Activated T-cell treated with anti-CD3 and anti-CD28 coated beads for 48 hours (primary cell): ENCODE results near the gene UBL7.

Experiments used
- DNase-seq: peaks from one replicate; pipeline ENCODE4 v3.0.0-alpha.2; 2020; ENCODE audit warnings: low read depth

Gene UBL7

GRCh38 chr15:74422652-74423430, 38.1 kb downstream of the UBL7 start:
- no peak for DNase-seq

DNA sequence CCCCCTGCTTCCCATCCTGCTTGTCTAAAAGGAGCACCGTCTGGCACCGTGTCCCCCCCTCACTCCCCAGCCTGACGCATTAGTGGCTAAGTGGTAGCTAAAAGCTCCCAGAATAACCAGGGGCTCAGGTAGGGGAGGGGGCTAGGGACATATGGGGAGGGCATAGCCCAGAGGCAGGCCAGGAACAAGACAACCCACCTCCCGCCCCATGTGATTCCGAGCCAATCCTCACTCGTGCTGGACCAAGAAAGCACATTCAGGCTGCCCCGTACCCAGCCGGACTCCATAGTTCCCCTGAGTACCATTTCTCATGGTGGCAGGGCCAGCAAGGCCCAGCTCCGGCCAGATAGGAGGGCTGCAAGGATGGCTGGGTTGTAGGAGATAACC, 38.7 kb downstream of the UBL7 start:
- no peak for DNase-seq

GRCh38 chr15:74421302-74422245, 39.4 kb downstream of the UBL7 start:
- no peak for DNase-seq

DNA sequence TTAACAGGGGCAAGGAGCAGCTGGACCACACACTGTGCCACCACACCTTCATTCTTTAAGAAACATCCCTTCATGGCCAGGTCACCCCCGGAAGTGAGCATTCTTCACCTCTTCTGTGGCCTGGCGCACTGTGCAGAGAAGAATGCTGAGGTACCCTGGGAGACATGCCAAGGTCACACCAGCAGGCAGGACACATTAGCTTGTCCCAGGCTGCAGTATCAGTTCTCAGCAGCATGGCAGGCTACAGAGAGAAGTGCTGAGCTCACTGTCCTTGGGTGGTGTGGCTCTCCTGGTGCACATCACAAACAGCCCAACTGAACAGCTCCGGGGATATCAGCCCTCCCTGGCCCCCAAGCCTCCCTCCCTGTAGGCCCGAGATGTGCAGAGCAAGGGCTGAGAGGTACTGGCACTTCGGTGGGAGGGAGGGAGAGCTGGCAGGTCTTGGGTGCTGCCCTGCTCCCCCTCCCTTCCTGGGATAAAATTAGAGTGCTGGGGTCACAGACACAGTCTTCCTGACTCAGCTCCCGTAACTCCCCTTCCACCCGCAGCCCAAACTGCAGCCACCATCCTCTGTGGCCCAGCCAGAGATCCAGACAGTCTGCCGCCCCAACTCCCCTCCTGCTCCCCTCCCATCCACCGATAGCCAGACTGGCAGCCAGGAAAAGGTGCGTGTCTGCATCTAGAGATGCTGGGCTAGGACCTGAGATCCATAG, 40.6 kb downstream of the UBL7 start:
- DNase-seq, result no peak

DNA sequence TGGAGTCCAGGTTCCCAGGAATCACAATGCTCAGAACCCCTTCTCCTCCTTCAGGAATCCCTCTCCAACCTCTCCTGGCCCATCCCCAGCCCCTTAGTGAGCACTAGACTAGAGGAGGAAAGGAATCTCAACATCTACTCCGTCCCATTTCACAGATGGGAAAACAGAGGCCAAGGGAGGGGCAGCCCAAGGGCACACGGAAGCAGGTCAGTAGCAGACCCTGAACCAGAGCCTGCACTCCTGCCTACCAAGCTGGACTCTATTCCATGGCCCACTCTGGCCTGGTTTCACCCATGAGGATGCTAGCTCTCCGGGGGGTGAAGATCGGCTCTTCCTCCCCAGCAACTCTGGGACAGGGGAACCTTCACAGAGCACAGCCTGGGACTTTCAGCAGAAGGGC, 41.5 kb downstream of the UBL7 start:
- no peak for DNase-seq

- DNase-seq, result no peak
Measured at GRCh38 chr15:74418575-74419338, 42.2 kb downstream of the UBL7 start.

DNA sequence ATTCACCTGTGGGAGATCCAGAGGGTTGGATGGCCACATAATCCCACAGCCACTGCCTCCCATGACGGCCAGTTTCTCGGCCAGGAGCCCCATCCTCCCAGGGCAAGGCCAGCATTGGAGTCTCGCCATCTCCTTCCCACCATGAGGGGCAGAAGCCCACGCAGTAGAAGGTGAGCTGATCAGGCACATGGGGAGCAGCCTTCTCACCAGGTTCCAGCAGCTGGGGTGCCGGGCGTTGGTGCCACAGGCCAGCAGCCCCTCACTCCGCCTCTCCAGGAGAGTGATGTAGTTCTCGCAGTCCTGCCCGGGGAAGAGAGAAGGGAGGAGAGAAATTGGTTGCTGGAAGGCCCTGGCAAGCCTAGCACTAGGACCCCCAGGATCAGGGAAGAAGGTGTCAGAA, 43.3 kb downstream of the UBL7 start:
- no peak for DNase-seq

GRCh38 chr15:74417225-74417624, 43.7 kb downstream of the UBL7 start:
- DNase-seq, result no peak

DNA sequence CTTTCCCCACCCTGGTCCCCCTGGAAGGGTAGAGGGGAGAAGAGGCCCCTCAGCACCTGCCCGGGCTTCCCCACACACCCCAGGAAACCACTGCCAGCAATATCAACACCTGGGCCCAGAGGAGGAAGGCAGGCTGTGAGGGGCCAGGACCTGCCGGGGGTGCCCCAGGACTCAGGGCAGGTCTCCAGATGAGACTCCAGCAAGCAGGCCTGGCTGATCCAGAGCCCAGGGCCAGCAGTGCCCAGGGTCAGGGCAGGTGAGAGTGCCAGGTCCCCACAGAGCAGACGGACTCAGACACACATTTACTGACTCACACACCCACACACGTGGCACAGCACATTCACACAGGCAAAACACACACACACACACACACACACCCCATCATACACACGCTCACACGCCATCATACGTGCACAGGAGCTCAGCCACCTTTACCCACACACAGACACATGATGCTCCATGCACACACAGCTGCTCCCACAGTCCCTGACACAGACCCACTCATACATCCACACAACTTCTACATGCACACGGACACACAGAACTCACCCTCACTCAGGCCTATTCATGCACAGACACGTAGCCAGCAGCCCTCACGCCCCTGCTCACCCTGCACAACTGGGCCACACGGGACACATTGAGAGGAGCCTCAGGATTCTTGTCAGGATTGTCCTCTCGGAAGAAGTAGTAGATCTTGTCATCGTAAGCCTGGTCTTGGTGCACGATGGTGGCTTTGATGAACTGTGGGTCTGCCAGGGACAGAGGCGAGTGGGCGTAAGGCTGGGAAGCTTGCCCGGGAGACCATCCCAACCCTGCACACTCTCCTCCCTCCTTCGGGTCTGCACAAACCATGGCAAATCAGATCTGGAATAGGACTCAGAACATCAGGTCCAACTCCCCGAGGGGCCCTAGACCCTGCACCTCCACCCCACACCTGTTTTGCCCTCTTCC, 44.7 kb downstream of the UBL7 start:
- no peak for DNase-seq

DNA sequence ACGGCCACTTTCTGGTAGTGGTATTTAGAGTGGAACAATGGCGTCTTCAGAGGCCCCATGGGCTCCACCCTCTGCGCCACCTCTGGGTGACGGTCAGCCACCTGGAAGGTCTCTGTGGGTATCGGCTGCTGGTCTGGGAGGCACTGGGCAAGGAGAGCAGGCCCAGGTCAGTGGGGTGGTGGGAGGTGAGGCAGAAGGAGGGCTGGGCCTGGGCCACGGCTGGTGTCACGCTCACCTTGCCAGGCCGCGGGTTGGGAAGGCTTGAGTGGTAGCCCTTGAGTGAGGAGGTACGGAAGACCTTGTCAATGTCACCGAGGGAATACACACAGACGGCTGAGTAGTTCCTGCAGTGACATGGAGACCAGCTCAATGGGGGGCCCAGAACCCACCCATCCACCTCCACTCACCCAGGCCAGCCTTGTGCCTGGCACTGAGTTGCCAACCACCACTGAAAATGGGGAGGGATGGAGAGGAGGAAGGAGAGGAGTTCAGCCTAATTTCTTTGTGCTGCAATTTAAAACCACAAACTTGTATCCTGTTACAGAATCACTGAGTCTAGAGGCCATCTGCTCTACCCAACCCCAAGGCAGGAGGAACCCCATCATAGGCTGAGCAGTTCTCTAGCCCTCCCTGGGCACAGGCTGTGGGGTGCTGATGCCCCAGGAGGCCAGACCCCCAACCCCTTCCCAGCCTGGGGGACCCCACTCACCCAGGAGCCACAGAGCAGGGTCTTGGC, 46.2 kb downstream of the UBL7 start:
- no peak for DNase-seq

- no peak for DNase-seq
Measured at GRCh38 chr15:74414081-74414580, 46.8 kb downstream of the UBL7 start.

- no peak for DNase-seq
Measured at GRCh38 chr15:74413350-74414080, 47.4 kb downstream of the UBL7 start.

DNA sequence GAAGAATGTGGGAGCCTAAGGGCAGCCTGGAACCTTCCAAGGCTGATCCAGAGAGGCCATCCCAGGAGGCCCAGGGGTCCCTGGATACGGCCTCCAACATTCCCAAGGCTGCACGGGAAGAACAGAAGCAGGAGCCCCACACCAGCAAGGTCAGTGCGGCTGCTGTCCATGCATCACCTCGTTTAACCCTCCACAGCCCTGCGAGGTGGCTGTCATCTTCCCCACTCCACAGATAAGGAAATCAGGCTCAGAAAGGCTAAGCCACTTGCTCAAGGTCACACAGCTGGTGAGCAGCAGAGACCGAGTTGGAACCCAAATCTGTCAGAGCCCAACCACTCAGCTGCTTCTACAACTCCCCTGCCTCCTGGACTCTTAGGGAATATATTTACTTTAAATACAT, 48.8 kb downstream of the UBL7 start:
- DNase-seq, result no peak

DNA sequence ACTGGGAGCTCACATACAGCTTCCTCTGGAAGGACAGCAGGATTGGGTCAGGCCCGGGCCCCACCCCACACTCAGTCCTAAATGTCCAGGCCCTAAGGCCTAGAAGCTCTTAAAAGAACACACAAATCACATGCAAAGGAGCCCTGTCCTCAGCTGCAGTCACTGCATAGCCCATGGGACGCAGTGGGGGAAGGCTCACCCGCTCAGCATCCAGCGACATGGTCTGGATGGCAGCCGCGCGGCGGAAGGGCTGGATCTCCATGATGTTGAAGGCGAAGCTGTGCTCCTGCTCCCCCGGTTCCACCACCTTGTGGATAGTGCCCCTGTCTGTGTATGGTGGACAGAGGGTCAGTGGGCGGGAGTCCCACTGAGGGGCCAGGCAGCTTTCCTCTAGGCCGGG, 49.3 kb downstream of the UBL7 start:
- no peak for DNase-seq

DNA sequence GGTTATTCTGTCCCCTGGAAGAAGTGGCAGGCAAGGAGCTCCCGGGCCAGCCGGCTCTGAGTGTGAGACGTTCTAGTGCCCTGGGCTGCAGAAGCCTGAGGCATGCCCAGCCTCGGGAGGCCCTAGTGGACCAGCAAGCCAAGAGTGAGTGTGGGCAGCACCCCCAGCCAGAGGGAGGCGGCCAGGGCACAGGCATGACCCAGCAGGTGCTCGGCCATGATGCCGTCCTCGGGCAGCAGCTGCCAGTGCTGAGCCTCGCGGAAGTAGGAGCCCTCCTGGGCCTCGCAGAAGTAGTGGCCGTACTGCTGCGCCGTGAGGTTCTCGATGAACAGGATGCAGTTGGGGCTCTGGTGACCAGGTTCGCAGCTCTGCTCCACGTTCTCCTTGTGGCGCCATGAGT, 50.5 kb downstream of the UBL7 start:
- no peak for DNase-seq

DNA sequence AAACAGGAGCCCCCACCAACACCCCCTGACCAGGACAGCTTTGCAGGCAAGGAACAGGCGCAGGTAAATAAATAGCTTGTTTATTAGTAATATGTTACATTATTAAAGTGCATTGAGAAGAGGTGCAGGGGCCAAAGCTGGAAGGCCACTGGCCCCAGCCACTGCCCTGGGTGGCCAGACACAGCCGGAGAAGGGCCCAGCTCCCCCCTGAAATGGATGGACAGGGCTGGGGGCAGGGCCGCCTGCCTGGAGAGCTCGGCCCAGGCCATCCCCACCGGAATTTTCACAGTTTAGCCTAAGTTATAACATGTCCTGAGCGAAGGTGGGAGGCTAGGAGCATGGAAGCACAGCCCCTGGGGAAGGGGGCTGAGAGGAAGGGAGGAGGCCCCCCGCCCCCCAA, 51.7 kb downstream of the UBL7 start:
- DNase-seq, result no peak

- no peak for DNase-seq
Measured at GRCh38 chr15:74408815-74409214, 52.1 kb downstream of the UBL7 start.

DNA sequence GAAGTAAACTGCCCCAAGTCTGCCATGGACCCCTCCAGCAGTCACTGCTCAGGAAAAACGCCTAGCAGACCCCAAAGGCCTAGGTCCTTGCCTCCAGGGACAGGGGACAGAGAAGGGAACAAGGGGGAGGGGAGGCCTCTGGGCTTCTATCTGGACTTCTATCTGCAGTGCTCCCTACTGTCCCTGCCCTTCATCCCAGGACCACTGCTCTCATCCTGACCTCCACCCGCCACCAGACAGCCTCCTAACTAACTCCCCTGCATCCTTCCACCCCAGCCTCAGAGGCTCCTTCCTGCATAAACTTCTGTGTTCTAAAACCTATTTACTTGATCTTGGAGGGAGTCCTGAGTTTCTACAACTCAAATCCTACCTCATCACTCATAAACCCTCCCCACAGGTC, 52.6 kb downstream of the UBL7 start:
- DNase-seq, result no peak
